HCT116 (cell line): ENCODE results near the gene CSRP3. TPM values are rescaled to one million over a fixed set of nuclear protein-coding genes. Genes with fewer than 3 reads are reported as not detected.

Experiments used
- ATAC-seq: fragments of 200-7000 bp; cut with Tn5 transposase; 2 replicates; pipeline ENCODE4 v1.9.1; 2020; ENCODE audit warnings: mild to moderate bottlenecking, moderate library complexity
- BruUV-seq: library from RNA; stranded (reverse); fragments of 400-500 nt; replicated peaks from 2 replicates; lab custom pipeline; 2021; lab: Mats Ljungman, UMichigan
- CTCF ChIA-PET: fragments of 300-600 bp; sonication (Branson Sonifier 250); formaldehyde crosslinking; loops from one replicate; lab custom pipeline; 2021; ENCODE audit warnings: antibody characterized with exemption; lab: Charles Lee
- POLR2A ChIA-PET: fragments of 300-600, 350-600 bp; sonication (Branson Sonifier 250); formaldehyde crosslinking; loops from one replicate; lab custom pipeline; 2021; ENCODE audit warnings: antibody characterized with exemption; lab: Charles Lee
- RAD21 ChIA-PET, 2 experiments: fragments of 300-600 bp; sonication (Branson Sonifier 250); formaldehyde crosslinking; loops; one replicate each; lab custom pipeline; 2023; ENCODE audit warnings: low total read pairs in 2 of 2; ENCODE audit not compliant: uncharacterized antibody in 2 of 2, unreplicated experiment in 2 of 2, low non-redundant PET in 1 of 2; lab: Charles Lee
- DNase-seq: peaks from one replicate; pipeline ENCODE4 v3.0.0-alpha.2; 2010; ENCODE audit warnings: low read depth, low spot score
- H2AFZ ChIP-seq: fragments of 200-600 bp; shearing (Covaris generic), sonication (generic); 2 replicates; pipeline ENCODE4 v1.6.1; 2017; ENCODE audit warnings: low read depth, mixed run types, mixed read lengths, antibody characterized with exemption, low read length; ENCODE audit not compliant: poor library complexity, severe bottlenecking
- H3K27ac ChIP-seq: 2 replicates; pipeline ENCODE4 v1.5.1; 2012; ENCODE audit warnings: low read depth, low read length
- H3K27me3 ChIP-seq: fragments of 200-600 bp; sonication (generic); 2 replicates; pipeline ENCODE4 v1.6.1; 2016; ENCODE audit warnings: mixed run types, low read length, mixed read lengths; ENCODE audit not compliant: insufficient read depth
- H3K36me3 ChIP-seq, 2 experiments: fragments of 200-500 bp in 1 of 2; fragments of 200-600 bp in 1 of 2; sonication (Bioruptor generic) in 1 of 2; sonication (generic) in 1 of 2; 2 replicates each; pipeline versions ENCODE4 v1.5.1 to v1.6.1; 2014 to 2016; ENCODE audit warnings: low read length in 2 of 2, inconsistent platforms in 1 of 2, mixed read lengths in 1 of 2, mixed run types in 1 of 2; ENCODE audit not compliant: insufficient read depth in 2 of 2, control insufficient read depth in 1 of 2
- H3K4me1 ChIP-seq, 2 experiments: fragments of 200-600 bp in 1 of 2; sonication (generic) in 1 of 2; 2 replicates each; pipeline versions ENCODE4 v1.5.1 to v1.6.1; 2012 to 2017; ENCODE audit warnings: low read length in 2 of 2, inconsistent platforms in 1 of 2, mild to moderate bottlenecking in 1 of 2, mixed read lengths in 1 of 2, mixed run types in 1 of 2, moderate library complexity in 1 of 2; ENCODE audit not compliant: insufficient read depth in 2 of 2, control insufficient read depth in 1 of 2
- H3K4me2 ChIP-seq: fragments of 200-600 bp; sonication (generic); 2 replicates; pipeline ENCODE4 v1.6.1; 2017; ENCODE audit warnings: mixed run types, low read length, mixed read lengths
- H3K4me3 ChIP-seq, 2 experiments: fragments of 200-600 bp in 1 of 2; sonication (generic) in 1 of 2; replicated peaks in 1 of 2; 2 replicates each; pipeline ENCODE4 v1.5.1; 2011 to 2016; ENCODE audit warnings: low read length in 2 of 2, control low read depth in 1 of 2, low read depth in 1 of 2, mild to moderate bottlenecking in 1 of 2, mixed read lengths in 1 of 2, mixed run types in 1 of 2
- H3K79me2 ChIP-seq: fragments of 200-600 bp; sonication (generic); 2 replicates; pipeline ENCODE4 v1.6.1; 2017; ENCODE audit warnings: mild to moderate bottlenecking, mixed run types, low read length, moderate library complexity, mixed read lengths; ENCODE audit not compliant: insufficient read depth
- H3K9ac ChIP-seq: fragments of 200-600 bp; sonication (generic); 2 replicates; pipeline ENCODE4 v1.6.1; 2016; ENCODE audit warnings: low read length, mixed read lengths
- H3K9me2 ChIP-seq: fragments of 200-600 bp; sonication (generic), shearing (Covaris generic); 2 replicates; pipeline ENCODE4 v1.6.1; 2017; ENCODE audit warnings: mixed run types, mild to moderate bottlenecking, moderate library complexity; ENCODE audit not compliant: insufficient read depth
- H3K9me3 ChIP-seq, 2 experiments: fragments of 200-500 bp in 1 of 2; fragments of 200-600 bp in 1 of 2; sonication (Bioruptor generic) in 1 of 2; sonication (generic) in 1 of 2; 2 replicates each; pipeline ENCODE4 v1.6.1; 2014 to 2017; ENCODE audit warnings: low read length in 2 of 2, mixed read lengths in 2 of 2, inconsistent platforms in 1 of 2, low read depth in 1 of 2, mild to moderate bottlenecking in 1 of 2, mixed run types in 1 of 2, moderate library complexity in 1 of 2; ENCODE audit not compliant: control insufficient read depth in 1 of 2, insufficient read depth in 1 of 2
- H4K20me1 ChIP-seq: fragments of 200-600 bp; sonication (generic), shearing (Covaris generic); 2 replicates; pipeline ENCODE4 v1.6.1; 2017; ENCODE audit warnings: mixed run types, mild to moderate bottlenecking, moderate library complexity; ENCODE audit not compliant: insufficient read depth
- CBX3 ChIP-seq: IDR thresholded peaks from 2 replicates; pipeline ENCODE4 v1.6.1; 2012; ENCODE audit warnings: low read depth
- CEBPB ChIP-seq: IDR thresholded peaks from 2 replicates; pipeline ENCODE4 v1.6.1; 2012; ENCODE audit warnings: low read depth
- EGR1 ChIP-seq: IDR thresholded peaks from 2 replicates; pipeline ENCODE4 v1.6.1; 2012; ENCODE audit warnings: low read depth
- ELF1 ChIP-seq: IDR thresholded peaks from 2 replicates; pipeline ENCODE4 v1.6.1; 2012; ENCODE audit warnings: low read depth, borderline replicate concordance
- EZH2 ChIP-seq: fragments of 200-600 bp; sonication (generic); IDR thresholded peaks from 2 replicates; pipeline ENCODE4 v1.6.1; 2017; ENCODE audit warnings: antibody characterized with exemption, mixed run types
- EZH2phosphoT487 ChIP-seq: fragments of 200-600 bp; IDR thresholded peaks from 2 replicates; pipeline ENCODE4 v1.6.1; 2018; ENCODE audit warnings: antibody characterized with exemption, borderline replicate concordance
- FOSL1 ChIP-seq: IDR thresholded peaks from 2 replicates; pipeline ENCODE4 v1.6.1; 2012; ENCODE audit warnings: low read depth
- JUND ChIP-seq: IDR thresholded peaks from 2 replicates; pipeline ENCODE4 v1.6.1; 2012
- POLR2AphosphoS5 ChIP-seq: IDR thresholded peaks from 2 replicates; pipeline ENCODE4 v1.6.1; 2011; ENCODE audit warnings: mild to moderate bottlenecking, low read depth, low read length, moderate library complexity
- RAD21 ChIP-seq: IDR thresholded peaks from 2 replicates; pipeline ENCODE4 v1.6.1; 2012; ENCODE audit warnings: low read depth, mild to moderate bottlenecking
- SP1 ChIP-seq: IDR thresholded peaks from 2 replicates; pipeline ENCODE4 v1.6.1; 2012; ENCODE audit warnings: low read depth
- TCF7L2 ChIP-seq: IDR thresholded peaks from 2 replicates; pipeline ENCODE4 v1.7.0; 2011; ENCODE audit warnings: borderline replicate concordance, inconsistent platforms; ENCODE audit not compliant: insufficient read depth, insufficient read length; ENCODE audit errors: extremely low read depth
- YY1 ChIP-seq: IDR thresholded peaks from 2 replicates; pipeline ENCODE4 v1.6.1; 2011; ENCODE audit warnings: low read length, low read depth, moderate library complexity, mild to moderate bottlenecking; ENCODE audit not compliant: insufficient replicate concordance; ENCODE audit errors: extremely low read depth
- ZFX ChIP-seq: fragments of 450-650 bp; IDR thresholded peaks from 2 replicates; pipeline ENCODE4 v1.6.1; 2017
- ZNF274 ChIP-seq: fragments of 200-500 bp; sonication (Bioruptor generic); IDR thresholded peaks from 2 replicates; pipeline ENCODE4 v1.6.1; 2014; ENCODE audit warnings: mild to moderate bottlenecking, low read depth, low read length, inconsistent platforms
- intact Hi-C: fragments of 100-400 bp; cut with micrococcal nuclease; formaldehyde crosslinking; loops from 2 replicates; pipeline ENCODE4 v1.10.0; 2022
- total RNA-seq: library from RNA; stranded (reverse); gene quantifications from one replicate; pipeline ENCODE4 v1.2.1, GENCODE V29; 2021; ENCODE audit not compliant: unreplicated experiment
- TF ChIP-seq, protein P1 (sequence below): IDR thresholded peaks from 2 replicates; pipeline ENCODE4 v1.6.1; 2012
- TF ChIP-seq, protein P2 (sequence below): IDR thresholded peaks from 2 replicates; pipeline ENCODE4 v1.6.1; 2012
- TF ChIP-seq, protein P3 (sequence below): IDR thresholded peaks from 2 replicates; pipeline ENCODE4 v1.6.1; 2011; ENCODE audit warnings: mild to moderate bottlenecking, low read length, moderate library complexity; ENCODE audit not compliant: insufficient replicate concordance; ENCODE audit errors: extremely low read depth
- TF ChIP-seq, protein P4 (sequence below), 3 experiments: fragments of 200-600 bp in 1 of 3; sonication (generic) in 1 of 3; IDR thresholded peaks in 2 of 3; conservative IDR thresholded peaks in 1 of 3; 2 replicates each; pipeline ENCODE4 v1.5.1; 2012 to 2017; ENCODE audit warnings: low read depth in 2 of 3, low read length in 2 of 3, antibody characterized with exemption in 1 of 3, borderline replicate concordance in 1 of 3, control low read depth in 1 of 3, mild to moderate bottlenecking in 1 of 3, mixed read lengths in 1 of 3, mixed run types in 1 of 3, moderate library complexity in 1 of 3; ENCODE audit not compliant: insufficient read depth in 1 of 3

CSRP3 gene
- total RNA-seq, 1 experiment from 2014 or later, result not detected

DNA sequence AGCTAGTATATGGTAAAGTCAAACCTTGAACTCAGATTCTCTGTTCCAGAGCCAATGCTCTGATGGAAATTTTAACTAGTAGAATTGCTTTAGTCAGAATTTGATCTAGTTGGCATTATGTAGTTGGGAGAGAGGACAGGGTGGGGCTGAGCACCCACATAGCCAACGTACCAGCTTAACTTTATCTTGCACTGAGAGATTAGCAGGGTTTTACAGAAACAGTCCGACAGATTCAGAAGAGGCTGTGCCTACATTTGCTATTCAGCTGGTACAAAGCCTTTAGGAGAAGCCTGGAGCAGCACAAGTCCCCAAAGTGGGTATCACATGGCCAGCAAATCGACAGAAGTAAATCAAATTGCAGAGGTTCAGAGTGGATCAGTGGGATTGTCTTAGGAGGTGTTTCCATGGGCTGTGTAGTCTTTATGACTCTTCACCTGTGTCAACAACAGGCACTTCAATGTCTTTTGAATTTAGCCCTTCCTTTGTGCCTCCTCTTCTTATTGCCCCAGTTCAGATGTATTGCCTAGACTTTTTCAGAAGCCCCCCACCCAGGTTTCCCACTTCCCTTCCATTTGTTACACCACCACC, 7.3 kb upstream of the CSRP3 start:
- DNase-seq, result no peak
- no peaks in the 10 kb centered on the region for H3K9me2 ChIP-seq
- ChIA-PET RAD21 (no interaction called here), CTCF (no interaction called here), POLR2A (no interaction called here)
- no peaks in the 10 kb centered on the region for H3K9me3 ChIP-seq
- TF ChIP-seq ZNF274 (no peak), SP1 (no peak), EZH2phosphoT487 (no peak), ELF1 (no peak), CBX3 (no peak), YY1 (no peak), CEBPB (no peak), TCF7L2 (no peak), ZFX (no peak), JUND (no peak), POLR2AphosphoS5 (no peak), FOSL1 (no peak), EZH2 (no peak), EGR1 (no peak), RAD21 (no peak)
- TF ChIP-seq, protein P1, sequence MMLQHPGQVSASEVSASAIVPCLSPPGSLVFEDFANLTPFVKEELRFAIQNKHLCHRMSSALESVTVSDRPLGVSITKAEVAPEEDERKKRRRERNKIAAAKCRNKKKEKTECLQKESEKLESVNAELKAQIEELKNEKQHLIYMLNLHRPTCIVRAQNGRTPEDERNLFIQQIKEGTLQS, result no peak
- TF ChIP-seq, protein P2, sequence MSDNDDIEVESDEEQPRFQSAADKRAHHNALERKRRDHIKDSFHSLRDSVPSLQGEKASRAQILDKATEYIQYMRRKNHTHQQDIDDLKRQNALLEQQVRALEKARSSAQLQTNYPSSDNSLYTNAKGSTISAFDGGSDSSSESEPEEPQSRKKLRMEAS, result no peak
- TF ChIP-seq, protein P3, sequence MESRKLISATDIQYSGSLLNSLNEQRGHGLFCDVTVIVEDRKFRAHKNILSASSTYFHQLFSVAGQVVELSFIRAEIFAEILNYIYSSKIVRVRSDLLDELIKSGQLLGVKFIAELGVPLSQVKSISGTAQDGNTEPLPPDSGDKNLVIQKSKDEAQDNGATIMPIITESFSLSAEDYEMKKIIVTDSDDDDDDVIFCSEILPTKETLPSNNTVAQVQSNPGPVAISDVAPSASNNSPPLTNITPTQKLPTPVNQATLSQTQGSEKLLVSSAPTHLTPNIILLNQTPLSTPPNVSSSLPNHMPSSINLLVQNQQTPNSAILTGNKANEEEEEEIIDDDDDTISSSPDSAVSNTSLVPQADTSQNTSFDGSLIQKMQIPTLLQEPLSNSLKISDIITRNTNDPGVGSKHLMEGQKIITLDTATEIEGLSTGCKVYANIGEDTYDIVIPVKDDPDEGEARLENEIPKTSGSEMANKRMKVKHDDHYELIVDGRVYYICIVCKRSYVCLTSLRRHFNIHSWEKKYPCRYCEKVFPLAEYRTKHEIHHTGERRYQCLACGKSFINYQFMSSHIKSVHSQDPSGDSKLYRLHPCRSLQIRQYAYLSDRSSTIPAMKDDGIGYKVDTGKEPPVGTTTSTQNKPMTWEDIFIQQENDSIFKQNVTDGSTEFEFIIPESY, result no peak
- TF ChIP-seq, protein P4, sequence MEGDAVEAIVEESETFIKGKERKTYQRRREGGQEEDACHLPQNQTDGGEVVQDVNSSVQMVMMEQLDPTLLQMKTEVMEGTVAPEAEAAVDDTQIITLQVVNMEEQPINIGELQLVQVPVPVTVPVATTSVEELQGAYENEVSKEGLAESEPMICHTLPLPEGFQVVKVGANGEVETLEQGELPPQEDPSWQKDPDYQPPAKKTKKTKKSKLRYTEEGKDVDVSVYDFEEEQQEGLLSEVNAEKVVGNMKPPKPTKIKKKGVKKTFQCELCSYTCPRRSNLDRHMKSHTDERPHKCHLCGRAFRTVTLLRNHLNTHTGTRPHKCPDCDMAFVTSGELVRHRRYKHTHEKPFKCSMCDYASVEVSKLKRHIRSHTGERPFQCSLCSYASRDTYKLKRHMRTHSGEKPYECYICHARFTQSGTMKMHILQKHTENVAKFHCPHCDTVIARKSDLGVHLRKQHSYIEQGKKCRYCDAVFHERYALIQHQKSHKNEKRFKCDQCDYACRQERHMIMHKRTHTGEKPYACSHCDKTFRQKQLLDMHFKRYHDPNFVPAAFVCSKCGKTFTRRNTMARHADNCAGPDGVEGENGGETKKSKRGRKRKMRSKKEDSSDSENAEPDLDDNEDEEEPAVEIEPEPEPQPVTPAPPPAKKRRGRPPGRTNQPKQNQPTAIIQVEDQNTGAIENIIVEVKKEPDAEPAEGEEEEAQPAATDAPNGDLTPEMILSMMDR (IDR thresholded peaks at IDR 0.05 in 2 of 3, conservative IDR thresholded peaks at IDR 0.05 in 1 of 3; ENCODE audit: borderline replicate concordance in 1 of 3, insufficient read depth in 1 of 3, low read depth in 2 of 3, low read length in 2 of 3), result no peak
- no peaks in the 10 kb centered on the region for H4K20me1 ChIP-seq
- no peak overlapping the region for H3K27ac ChIP-seq
- H3K79me2 ChIP-seq, result no peaks in the 10 kb centered on the region
- no peak for ATAC-seq
- peaks cover 24% of the 10 kb centered on the region for H3K27me3 ChIP-seq
- H3K4me1 ChIP-seq, result peaks cover 0 to 2% of the 10 kb centered on the region in 2 experiments; a peak in 1 of 4 replicates
- no TSS peak for BruUV-seq
- no peak overlapping the region for H3K4me2 ChIP-seq
- H2AFZ ChIP-seq, result no peak overlapping the region
- intact Hi-C loops, result no loop called here
- no peaks in the 10 kb centered on the region for H3K36me3 ChIP-seq
- no peak overlapping the region for H3K4me3 ChIP-seq
- H3K9ac ChIP-seq, result no peak overlapping the region
